Mucosa of descending colon (tissue), 3 donors: ENCODE measurements around the gene BCAM. TPM values are rescaled to one million over a fixed set of nuclear protein-coding genes. Genes with fewer than 3 reads are reported as not detected.

ENCODE experiments used
- ATAC-seq: fragments of 200-7000 bp; cut with Tn5 transposase; one replicate; pipeline ENCODE4 v1.9.1; 2020; ENCODE audit warnings: mild to moderate bottlenecking, moderate library complexity
- DNase-seq, 3 donors: peaks; one replicate each; pipeline ENCODE4 v3.0.0-alpha.2; 2020
- H3K36me3 ChIP-seq: fragments of 200-600 bp; one replicate; pipeline ENCODE4 v1.8.0; 2021; ENCODE audit warnings: low read depth, mild to moderate bottlenecking
- H3K4me1 ChIP-seq: fragments of 200-600 bp; one replicate; pipeline ENCODE4 v1.8.0; 2021; ENCODE audit warnings: low read depth, mild to moderate bottlenecking
- H3K4me3 ChIP-seq: fragments of 200-600 bp; one replicate; pipeline ENCODE4 v1.8.0; 2021; ENCODE audit warnings: mild to moderate bottlenecking
- H3K9me3 ChIP-seq: fragments of 200-600 bp; one replicate; pipeline ENCODE4 v1.8.0; 2021; ENCODE audit warnings: mild to moderate bottlenecking
- intact Hi-C, 2 donors: fragments of 100-400 bp; cut with DNase I in 1 of 2; cut with micrococcal nuclease in 1 of 2; formaldehyde crosslinking; loops; one replicate each; pipeline versions ENCODE4 v1.11.0 to v1.11.1; 2022; cut with DNase I, micrococcal nuclease
- total RNA-seq, 3 donors: library from RNA; stranded (reverse); fragmentation: NEBNext Ultra II Directional in 2 of 3; extraction: Animal tissue kit (Norgen Biotek cat#: 25700) in 2 of 3; gene quantifications; one replicate each; pipeline versions ENCODE4 v1.2.1 to v1.2.4, GENCODE V29; 2021 to 2023
- TF ChIP-seq, protein P1 (sequence below): fragments of 200-600 bp; IDR thresholded peaks from one replicate; pipeline ENCODE4 v1.8.0; 2022; ENCODE audit warnings: antibody characterized with exemption, mild to moderate bottlenecking
- donor health status: DM: no; HTN: no; CAD: no; lungs with moderate emphysema.
- donor health status: DM: no; HTN: no; CAD: no.
- donor health status: DM: no; HTN: yes; CAD: no.

Gene BCAM
- total RNA-seq, 3 donors from 2014 or later = 16.3 to 25.1 (median 20.3) TPM

DNA sequence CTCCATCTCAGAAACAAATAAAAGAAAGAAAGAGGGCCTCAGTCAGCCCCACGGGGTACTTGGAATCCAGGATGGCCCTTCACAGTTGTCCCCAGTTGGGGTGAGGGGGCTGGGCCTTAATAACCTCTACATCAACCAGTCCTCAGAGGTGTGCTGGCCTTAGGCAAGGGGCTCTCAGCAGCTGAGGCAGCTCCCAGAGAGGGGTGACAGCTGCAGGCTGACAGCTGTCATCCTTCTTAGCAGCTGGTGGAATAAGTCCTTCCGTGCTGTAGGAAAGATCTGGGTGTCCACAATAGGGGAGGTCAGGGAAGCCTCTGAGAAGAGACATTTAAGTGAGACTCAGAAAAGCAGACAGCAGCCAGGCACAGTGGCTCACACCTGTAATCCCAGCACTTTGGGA lies 7.4 kb downstream of the BCAM start:
- Histone ChIP-seq H3K36me3 (no peaks in the 10 kb centered on the region), H3K4me1 (peaks cover 3% of the 10 kb centered on the region), H3K4me3 (no peak overlapping the region), H3K9me3 (no peaks in the 10 kb centered on the region)
- DNase-seq (no peak), ATAC-seq (no peak)
- TF ChIP-seq, protein P1, sequence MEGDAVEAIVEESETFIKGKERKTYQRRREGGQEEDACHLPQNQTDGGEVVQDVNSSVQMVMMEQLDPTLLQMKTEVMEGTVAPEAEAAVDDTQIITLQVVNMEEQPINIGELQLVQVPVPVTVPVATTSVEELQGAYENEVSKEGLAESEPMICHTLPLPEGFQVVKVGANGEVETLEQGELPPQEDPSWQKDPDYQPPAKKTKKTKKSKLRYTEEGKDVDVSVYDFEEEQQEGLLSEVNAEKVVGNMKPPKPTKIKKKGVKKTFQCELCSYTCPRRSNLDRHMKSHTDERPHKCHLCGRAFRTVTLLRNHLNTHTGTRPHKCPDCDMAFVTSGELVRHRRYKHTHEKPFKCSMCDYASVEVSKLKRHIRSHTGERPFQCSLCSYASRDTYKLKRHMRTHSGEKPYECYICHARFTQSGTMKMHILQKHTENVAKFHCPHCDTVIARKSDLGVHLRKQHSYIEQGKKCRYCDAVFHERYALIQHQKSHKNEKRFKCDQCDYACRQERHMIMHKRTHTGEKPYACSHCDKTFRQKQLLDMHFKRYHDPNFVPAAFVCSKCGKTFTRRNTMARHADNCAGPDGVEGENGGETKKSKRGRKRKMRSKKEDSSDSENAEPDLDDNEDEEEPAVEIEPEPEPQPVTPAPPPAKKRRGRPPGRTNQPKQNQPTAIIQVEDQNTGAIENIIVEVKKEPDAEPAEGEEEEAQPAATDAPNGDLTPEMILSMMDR = no peak
- intact Hi-C loops = no loop called here

DNA sequence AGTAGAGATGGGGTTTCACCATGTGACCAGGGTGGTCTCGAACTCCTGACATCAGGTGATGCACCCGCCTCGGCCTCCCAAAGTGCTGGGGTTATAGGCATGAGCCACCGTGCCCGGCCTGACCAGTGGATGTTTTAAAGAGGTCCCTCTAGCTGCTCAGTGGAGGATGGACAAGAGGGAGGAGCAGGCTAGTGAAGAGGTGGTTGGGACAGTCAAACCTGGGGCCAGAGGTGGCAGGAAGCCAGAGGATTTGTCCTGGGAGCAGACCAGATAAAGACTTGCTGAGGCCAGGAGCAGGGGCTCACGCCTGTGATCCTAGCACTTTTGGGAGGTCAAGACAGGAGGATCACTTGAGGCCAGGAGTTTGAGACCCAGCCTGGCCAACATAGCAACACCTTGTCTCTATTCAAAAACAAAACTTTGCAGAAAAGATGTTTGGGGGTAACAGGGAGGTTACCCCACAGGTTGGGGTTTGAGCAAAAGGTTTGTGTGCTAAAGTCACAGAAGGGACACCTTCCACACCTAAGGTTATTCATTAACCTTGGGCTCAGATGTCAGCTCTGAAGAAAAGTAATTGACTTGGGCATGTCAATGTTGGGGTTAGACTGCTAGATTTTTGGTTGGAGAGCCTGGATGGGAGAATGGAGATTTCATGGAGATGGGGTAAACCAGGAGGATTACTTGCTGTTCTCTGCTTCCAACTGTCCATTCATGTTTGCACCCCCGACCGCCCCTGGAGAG lies 9.0 kb downstream of the BCAM start:
- H3K9me3 ChIP-seq = no peaks in the 10 kb centered on the region
- intact Hi-C loops = no loop called here
- TF ChIP-seq, protein P1 = no peak
- no peaks in the 10 kb centered on the region for H3K36me3 ChIP-seq
- peaks cover 4% of the 10 kb centered on the region for H3K4me1 ChIP-seq
- no peak for DNase-seq
- ATAC-seq = no peak
- H3K4me3 ChIP-seq = no peak overlapping the region

DNA sequence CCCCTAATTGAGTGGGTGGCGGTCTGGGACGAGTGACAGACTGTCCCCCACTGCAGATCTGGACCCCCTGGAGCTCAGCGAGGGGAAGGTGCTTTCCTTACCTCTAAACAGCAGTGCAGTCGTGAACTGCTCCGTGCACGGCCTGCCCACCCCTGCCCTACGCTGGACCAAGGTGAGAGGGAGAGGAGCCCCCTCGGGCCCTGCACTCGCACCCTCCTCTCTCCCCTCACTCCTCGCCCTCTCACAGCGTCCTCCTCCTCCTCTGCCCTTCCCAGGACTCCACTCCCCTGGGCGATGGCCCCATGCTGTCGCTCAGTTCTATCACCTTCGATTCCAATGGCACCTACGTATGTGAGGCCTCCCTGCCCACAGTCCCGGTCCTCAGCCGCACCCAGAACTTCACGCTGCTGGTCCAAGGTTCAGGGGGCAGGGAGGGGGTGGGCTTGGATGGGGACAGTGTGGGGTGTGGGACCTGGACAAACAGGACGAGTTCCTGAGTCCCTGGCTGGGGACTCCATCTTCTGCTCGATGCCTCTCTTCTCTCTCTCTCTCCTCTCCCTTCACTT lies 9.6 kb downstream of the BCAM start:
- DNase-seq (no peak), ATAC-seq (peak; percentile 17)
- intact Hi-C loops = no loop called here
- TF ChIP-seq, protein P1 = no peak
- Histone ChIP-seq H3K36me3 (no peaks in the 10 kb centered on the region), H3K4me1 (peaks cover 8% of the 10 kb centered on the region), H3K9me3 (no peaks in the 10 kb centered on the region), H3K4me3 (no peak overlapping the region)

DNA sequence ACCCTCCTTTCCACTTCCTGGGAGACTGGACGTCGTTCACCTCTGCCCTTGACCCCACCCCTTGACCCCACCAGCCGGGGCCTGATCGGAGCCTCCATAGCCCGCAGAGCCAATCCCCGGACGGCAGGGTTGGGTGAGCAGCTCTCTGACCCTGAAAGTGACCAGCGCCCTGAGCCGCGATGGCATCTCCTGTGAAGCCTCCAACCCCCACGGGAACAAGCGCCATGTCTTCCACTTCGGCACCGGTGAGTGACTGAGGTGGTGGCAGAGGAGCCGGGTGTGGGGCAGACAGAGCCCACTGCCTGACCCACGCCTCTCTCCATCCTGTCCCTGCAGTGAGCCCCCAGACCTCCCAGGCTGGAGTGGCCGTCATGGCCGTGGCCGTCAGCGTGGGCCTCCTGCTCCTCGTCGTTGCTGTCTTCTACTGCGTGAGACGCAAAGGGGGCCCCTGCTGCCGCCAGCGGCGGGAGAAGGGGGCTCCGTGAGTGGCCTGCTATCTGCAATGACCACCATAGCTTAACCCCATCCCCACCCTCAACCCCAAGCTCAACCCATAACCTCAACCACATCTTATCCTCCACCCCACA lies 10.4 kb downstream of the BCAM start:
- Histone ChIP-seq H3K36me3 (no peaks in the 10 kb centered on the region), H3K4me3 (no peak overlapping the region), H3K9me3 (no peaks in the 10 kb centered on the region), H3K4me1 (peaks cover 8% of the 10 kb centered on the region)
- intact Hi-C loops = no loop called here
- no peak for ATAC-seq
- TF ChIP-seq, protein P1 = no peak
- DNase-seq = no peak

DNA sequence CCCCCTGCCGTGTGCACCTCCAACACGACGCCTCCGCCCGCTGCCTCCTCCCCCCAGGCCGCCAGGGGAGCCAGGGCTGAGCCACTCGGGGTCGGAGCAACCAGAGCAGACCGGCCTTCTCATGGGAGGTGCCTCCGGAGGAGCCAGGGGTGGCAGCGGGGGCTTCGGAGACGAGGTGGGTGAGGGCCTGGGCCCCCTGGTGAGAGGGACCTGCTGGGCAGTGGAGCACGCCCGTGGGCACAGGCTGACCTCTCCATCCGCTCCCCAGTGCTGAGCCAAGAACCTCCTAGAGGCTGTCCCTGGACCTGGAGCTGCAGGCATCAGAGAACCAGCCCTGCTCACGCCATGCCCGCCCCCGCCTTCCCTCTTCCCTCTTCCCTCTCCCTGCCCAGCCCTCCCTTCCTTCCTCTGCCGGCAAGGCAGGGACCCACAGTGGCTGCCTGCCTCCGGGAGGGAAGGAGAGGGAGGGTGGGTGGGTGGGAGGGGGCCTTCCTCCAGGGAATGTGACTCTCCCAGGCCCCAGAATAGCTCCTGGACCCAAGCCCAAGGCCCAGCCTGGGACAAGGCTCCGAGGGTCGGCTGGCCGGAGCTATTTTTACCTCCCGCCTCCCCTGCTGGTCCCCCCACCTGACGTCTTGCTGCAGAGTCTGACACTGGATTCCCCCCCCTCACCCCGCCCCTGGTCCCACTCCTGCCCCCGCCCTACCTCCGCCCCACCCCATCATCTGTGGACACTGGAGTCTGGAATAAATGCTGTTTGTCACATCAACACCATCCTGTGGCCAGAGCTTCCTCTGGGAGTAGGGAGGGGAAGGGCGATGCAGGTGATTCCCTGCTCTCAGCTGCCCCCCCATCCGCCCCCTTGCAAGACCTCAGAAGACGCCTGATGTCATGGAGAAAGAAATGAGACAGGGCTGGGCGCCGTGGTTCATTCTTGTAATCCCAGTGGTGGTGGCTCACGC lies 12.0 kb downstream of the BCAM start:
- no peak overlapping the region for H3K4me3 ChIP-seq
- H3K9me3 ChIP-seq = no peaks in the 10 kb centered on the region
- ATAC-seq (no peak), DNase-seq (peak in 1 of 3 donors; percentile 58)
- TF ChIP-seq, protein P1 = no peak
- no peaks in the 10 kb centered on the region for H3K36me3 ChIP-seq
- intact Hi-C loops = no loop called here
- H3K4me1 ChIP-seq = peaks cover 8% of the 10 kb centered on the region
